ENCODE results near the gene CCDC141. TPM values are rescaled to one million over a fixed set of nuclear protein-coding genes. Genes with fewer than 3 reads are reported as not detected.

The CCDC141 gene
- total RNA-seq, 3 donors from 2014 or later (not counting 1 experiment from before 2014, with no cell fraction given): 2.0 to 3.1 (median 2.0) TPM

GRCh38 chr2:178962152-178962551, 87.8 kb downstream of the CCDC141 start:
- WGBS (ENCODE audit: insufficient coverage): 100% methylated on average over 1 of the region's 1 CpG
- H3K27me3 Mint-ChIP-seq (ENCODE audit: low read depth in 2 of 2): no peaks in the 10 kb centered on the region
- TF ChIP-seq CTCF (IDR thresholded peaks at IDR 0.05): no peak
- no peak for ATAC-seq
- H3K27ac Mint-ChIP-seq: no peak overlapping the region
- Histone ChIP-seq H3K27me3 (ENCODE audit: control insufficient read depth, insufficient read depth, low read length) (no peaks in the 10 kb centered on the region), H3K9me3 (ENCODE audit: control insufficient read depth, insufficient read depth, low read length) (no peaks in the 10 kb centered on the region), H3K36me3 (ENCODE audit: control insufficient read depth, insufficient read depth, low read length) (no peaks in the 10 kb centered on the region), H3K27ac (ENCODE audit: low read length) (no peak overlapping the region), H3K4me1 (ENCODE audit: control insufficient read depth, insufficient read depth, low read length) (no peaks in the 10 kb centered on the region), H3K4me3 (ENCODE audit: low read length) (no peak overlapping the region)
- no peak overlapping the region for H3K4me3 Mint-ChIP-seq
- no peaks in the 10 kb centered on the region for H3K36me3 Mint-ChIP-seq
- no peak for DNase-seq
- H3K4me1 Mint-ChIP-seq: no peaks in the 10 kb centered on the region
- H3K9me3 Mint-ChIP-seq: no peaks in the 10 kb centered on the region
- intact Hi-C loops (cut with micrococcal nuclease): no loop called here

- H3K27me3 ChIP-seq (ENCODE audit: control insufficient read depth, insufficient read depth, low read length): no peaks in the 10 kb centered on the region
- no peak overlapping the region for H3K27ac ChIP-seq (ENCODE audit: low read length)
- WGBS (ENCODE audit: insufficient coverage): 80% methylated on average over 1 of the region's 4 CpGs
- H3K27ac Mint-ChIP-seq: no peak overlapping the region
- H3K4me3 ChIP-seq (ENCODE audit: low read length): no peak overlapping the region
- no peak for DNase-seq
- no peaks in the 10 kb centered on the region for H3K9me3 ChIP-seq (ENCODE audit: control insufficient read depth, insufficient read depth, low read length)
- no peak overlapping the region for H3K4me3 Mint-ChIP-seq
- H3K9me3 Mint-ChIP-seq: no peaks in the 10 kb centered on the region
- ATAC-seq: no peak
- H3K27me3 Mint-ChIP-seq (ENCODE audit: low read depth in 2 of 2): no peaks in the 10 kb centered on the region
- no peaks in the 10 kb centered on the region for H3K4me1 Mint-ChIP-seq
- H3K36me3 Mint-ChIP-seq: no peaks in the 10 kb centered on the region
- TF ChIP-seq CTCF (IDR thresholded peaks at IDR 0.05): no peak
- H3K4me1 ChIP-seq (ENCODE audit: control insufficient read depth, insufficient read depth, low read length): no peaks in the 10 kb centered on the region
- intact Hi-C loops (cut with micrococcal nuclease): no loop called here
- no peaks in the 10 kb centered on the region for H3K36me3 ChIP-seq (ENCODE audit: control insufficient read depth, insufficient read depth, low read length)
Observed at GRCh38 chr2:178954049-178954448, 95.9 kb downstream of the CCDC141 start.

- no peaks in the 10 kb centered on the region for H3K4me1 ChIP-seq (ENCODE audit: control insufficient read depth, insufficient read depth, low read length)
- H3K27me3 ChIP-seq (ENCODE audit: control insufficient read depth, insufficient read depth, low read length): no peaks in the 10 kb centered on the region
- no peak for TF ChIP-seq CTCF (IDR thresholded peaks at IDR 0.05)
- no peak for DNase-seq
- peaks cover 5% of the 10 kb centered on the region in 2 donors for H3K9me3 Mint-ChIP-seq
- intact Hi-C loops (cut with micrococcal nuclease): no loop called here
- H3K27me3 Mint-ChIP-seq (ENCODE audit: low read depth in 2 of 2): no peaks in the 10 kb centered on the region
- H3K4me3 Mint-ChIP-seq: no peak overlapping the region
- ATAC-seq: no peak
- no peaks in the 10 kb centered on the region for H3K9me3 ChIP-seq (ENCODE audit: control insufficient read depth, insufficient read depth, low read length)
- 92% methylated on average over 3 of the region's 5 CpGs for WGBS (ENCODE audit: insufficient coverage)
- H3K27ac Mint-ChIP-seq: no peak overlapping the region
- H3K4me3 ChIP-seq (ENCODE audit: low read length): no peak overlapping the region
- H3K4me1 Mint-ChIP-seq: no peaks in the 10 kb centered on the region
- no peaks in the 10 kb centered on the region for H3K36me3 ChIP-seq (ENCODE audit: control insufficient read depth, insufficient read depth, low read length)
- no peaks in the 10 kb centered on the region for H3K36me3 Mint-ChIP-seq
- no peak overlapping the region for H3K27ac ChIP-seq (ENCODE audit: low read length)
Observed at GRCh38 chr2:178951266-178952006, 98.5 kb downstream of the CCDC141 start.

GRCh38 chr2:178949584-178949983, 100.4 kb downstream of the CCDC141 start:
- Mint-ChIP-seq H3K27ac (no peak overlapping the region), H3K27me3 (ENCODE audit: low read depth in 2 of 2) (no peaks in the 10 kb centered on the region)
- no peak for TF ChIP-seq CTCF (IDR thresholded peaks at IDR 0.05)

More at GRCh38 chr2:178949584-178949983, 100.4 kb downstream of the CCDC141 start:
- Histone ChIP-seq H3K36me3 (ENCODE audit: control insufficient read depth, insufficient read depth, low read length) (no peaks in the 10 kb centered on the region), H3K4me1 (ENCODE audit: control insufficient read depth, insufficient read depth, low read length) (no peaks in the 10 kb centered on the region), H3K4me3 (ENCODE audit: low read length) (no peak overlapping the region), H3K9me3 (ENCODE audit: control insufficient read depth, insufficient read depth, low read length) (no peaks in the 10 kb centered on the region), H3K27me3 (ENCODE audit: control insufficient read depth, insufficient read depth, low read length) (no peaks in the 10 kb centered on the region), H3K27ac (ENCODE audit: low read length) (no peak overlapping the region)
- no peak for DNase-seq
- Mint-ChIP-seq H3K4me1 (no peaks in the 10 kb centered on the region), H3K9me3 (peaks cover 5 to 7% of the 10 kb centered on the region in 2 donors), H3K36me3 (no peaks in the 10 kb centered on the region), H3K4me3 (no peak overlapping the region)
- intact Hi-C loops (cut with micrococcal nuclease): no loop called here
- ATAC-seq: no peak
- 91% methylated on average over 4 of the region's 4 CpGs for WGBS (ENCODE audit: insufficient coverage)

Measured in natural killer cell (primary cell).